H1 (cell line): Measurements from ENCODE around the gene SNRK. TPM values are rescaled to one million over a fixed set of nuclear protein-coding genes. Genes with fewer than 3 reads are reported as not detected.

Experiments
- CHD7 ChIP-seq: fragments of 300-600 bp; sonication (generic); IDR thresholded peaks from 2 replicates; pipeline ENCODE4 v1.7.1; 2012; ENCODE audit warnings: low read length, moderate library complexity, mild to moderate bottlenecking, inconsistent platforms; ENCODE audit not compliant: insufficient replicate concordance
- EP300 ChIP-seq, 2 experiments: IDR thresholded peaks; 1 replicate in 1 of 2; 2 replicates in 1 of 2; pipeline ENCODE4 v1.6.1; 2011 to 2012; ENCODE audit warnings: low read depth in 2 of 2, low read length in 2 of 2, mild to moderate bottlenecking in 2 of 2, borderline replicate concordance in 1 of 2, inconsistent platforms in 1 of 2, moderate library complexity in 1 of 2
- polyA plus RNA-seq, 7 experiments: library from polyadenylated mRNA; depleted of rRNA in 3 of 7; stranded (reverse) in 5 of 7; unstranded in 2 of 7; fragments of >200 nt in 5 of 7; fragments of 200-250 nt in 2 of 7; gene quantifications; 1 replicate in 5 of 7; 2 replicates in 1 of 7; 4 replicates in 1 of 7; pipeline versions ENCODE4 v1.2.1 to v1.2.3, GENCODE V29; 2011 to 2013; ENCODE audit warnings: missing spikeins in 2 of 7, mixed read lengths in 2 of 7
- total RNA-seq: library from RNA; stranded (reverse); fragmentation: NEBNext Ultra II Directional; extraction: Animal tissue kit (Norgen Biotek cat#: 25700); gene quantifications from 2 replicates; pipeline ENCODE4 v1.2.1, GENCODE V29; 2021

Gene SNRK
- total and polyA plus RNA-seq, 2 of the 8 experiments (the other 6 are each of a cell fraction or from before 2014, with no cell fraction given) = 4.4 to 11.7 TPM

GRCh38 chr3:43288850-43289249, 2.5 kb downstream of the SNRK start (continued):
- no peak for TF ChIP-seq CHD7
- TF ChIP-seq EP300 (IDR thresholded peaks at IDR 0.05; ENCODE audit: borderline replicate concordance in 1 of 2, low read depth in 2 of 2, low read length in 2 of 2) = no peak
